GM12873 (cell line): ENCODE data around the gene RAMP1.

Experiments
- CTCF ChIP-seq: IDR thresholded peaks from 2 replicates; pipeline ENCODE4 v1.5.1; 2012; ENCODE audit warnings: low read depth, mild to moderate bottlenecking, moderate library complexity, low read length, control low read depth; ENCODE audit not compliant: insufficient read depth; ENCODE audit errors: missing control alignments

RAMP1 gene

GRCh38 chr2:237910576-237911362 lies 51.3 kb downstream of the RAMP1 start:
- TF ChIP-seq CTCF: no peak

- TF ChIP-seq CTCF: no peak
These were observed 52.1 kb downstream of the RAMP1 start for GRCh38 chr2:237911363-237912017.

- TF ChIP-seq CTCF: no peak
These were observed 53.1 kb downstream of the RAMP1 start for GRCh38 chr2:237912271-237913192.

GRCh38 chr2:237913193-237913917 lies 53.9 kb downstream of the RAMP1 start:
- TF ChIP-seq CTCF: no peak

- TF ChIP-seq CTCF: no peak
These were observed 56.2 kb downstream of the RAMP1 start for GRCh38 chr2:237915576-237915975.

GRCh38 chr2:237916296-237916695 lies 56.9 kb downstream of the RAMP1 start:
- TF ChIP-seq CTCF: no peak
